A549 (cell line): ENCODE data around the gene EDNRA. TPM values are rescaled to one million over a fixed set of nuclear protein-coding genes. Genes with fewer than 3 reads are reported as not detected.

Experiments
- ATAC-seq, 2 experiments: fragments of 200-7000 bp in 1 of 2; fragments of >200 bp in 1 of 2; cut with Nextera tagmentation in 1 of 2; cut with Tn5 transposase in 1 of 2; 3 replicates each; pipeline versions ENCODE4 v1.8.0 to v1.9.1; 2018 to 2020; ENCODE audit warnings: mild to moderate bottlenecking in 1 of 2, moderate library complexity in 1 of 2
- CTCF ChIA-PET: fragments of 300-600 bp; sonication (Branson Sonifier 250); formaldehyde crosslinking; extraction: SDS; loops from one replicate; lab custom pipeline; 2021; ENCODE audit warnings: antibody characterized with exemption, inconsistent platforms; lab: Yijun Ruan, JAX
- POLR2A ChIA-PET: fragments of 350-600 bp; formaldehyde crosslinking; extraction: SDS; loops from one replicate; lab custom pipeline; 2021; ENCODE audit warnings: antibody characterized with exemption, inconsistent platforms; lab: Yijun Ruan, JAX
- DNase-seq, 2 experiments: peaks; one replicate each; pipeline versions ENCODE4 v3.0.0 to v3.0.0-alpha.2; 2011 to 2016; ENCODE audit warnings: low read depth in 1 of 2, low spot score in 1 of 2
- FAIRE-seq: peaks from 2 replicates; lab custom pipeline; 2011; peaks lifted over from hg19 to GRCh38; lab: Jason Lieb, UNC
- H3K27ac ChIP-seq, 2 experiments: fragments of >200 bp; sonication (Bioruptor Twin); formaldehyde crosslinking; 3 replicates each; pipeline ENCODE4 v1.5.1; 2016 to 2017
- H3K4me1 ChIP-seq: fragments of >200 bp; sonication (Bioruptor Twin); formaldehyde crosslinking; 3 replicates; pipeline ENCODE4 v1.6.1; 2016
- H3K4me2 ChIP-seq: fragments of >200 bp; sonication (Bioruptor Twin); formaldehyde crosslinking; 3 replicates; pipeline ENCODE4 v1.6.1; 2016
- H3K4me3 ChIP-seq: fragments of >200 bp; sonication (Bioruptor Twin); formaldehyde crosslinking; 3 replicates; pipeline ENCODE4 v1.5.1; 2016
- H3K9me3 ChIP-seq: fragments of >200 bp; sonication (Bioruptor Twin); formaldehyde crosslinking; 3 replicates; pipeline ENCODE4 v1.6.1; 2016
- BHLHE40 ChIP-seq: IDR thresholded peaks from 2 replicates; pipeline ENCODE4 v1.6.1; 2012; ENCODE audit warnings: low read depth, low read length, inconsistent platforms
- CEBPB ChIP-seq, 2 experiments: fragments of >200 bp in 1 of 2; sonication (Bioruptor Twin) in 1 of 2; formaldehyde crosslinking in 1 of 2; IDR thresholded peaks; 2 replicates each; pipeline ENCODE4 v1.6.1; 2012 to 2016
- EHMT2 ChIP-seq: fragments of 200-600 bp; sonication (generic); IDR thresholded peaks from 2 replicates; pipeline ENCODE4 v1.6.1; 2016; ENCODE audit warnings: antibody characterized with exemption, low read depth, mild to moderate bottlenecking, moderate library complexity
- EP300 ChIP-seq, 2 experiments: fragments of >200 bp; sonication (Bioruptor Twin); formaldehyde crosslinking; IDR thresholded peaks; 2 replicates in 1 of 2; 3 replicates in 1 of 2; pipeline ENCODE4 v1.6.1; 2016 to 2017
- FOSL2 ChIP-seq, 2 experiments: fragments of 450-650 bp in 1 of 2; fragments of >200 bp in 1 of 2; sonication (Bioruptor Twin) in 1 of 2; formaldehyde crosslinking; IDR thresholded peaks; 2 replicates each; pipeline versions ENCODE4 v1.5.0 to v1.6.1; 2016 to 2020; ENCODE audit warnings: mild to moderate bottlenecking in 1 of 2, moderate library complexity in 1 of 2
- FOXS1 ChIP-seq: fragments of 250-450 bp; sonication (Bioruptor Pico); IDR thresholded peaks from 2 replicates; pipeline ENCODE4 v1.5.0; 2020; ENCODE audit warnings: mild to moderate bottlenecking, moderate library complexity
- GATA3 ChIP-seq: IDR thresholded peaks from 2 replicates; pipeline ENCODE4 v1.6.1; 2012; ENCODE audit warnings: borderline replicate concordance
- JUN ChIP-seq, 2 experiments: fragments of >200 bp; sonication (Bioruptor Twin); formaldehyde crosslinking; IDR thresholded peaks; 2 replicates in 1 of 2; 3 replicates in 1 of 2; pipeline ENCODE4 v1.6.1; 2016 to 2017
- KDM1A ChIP-seq: fragments of 200-600 bp; sonication (generic); IDR thresholded peaks from 2 replicates; pipeline ENCODE4 v1.6.1; 2016; ENCODE audit warnings: low read depth, mild to moderate bottlenecking
- RAD21 ChIP-seq, 2 experiments: fragments of >200 bp in 1 of 2; sonication (Bioruptor Twin) in 1 of 2; formaldehyde crosslinking in 1 of 2; IDR thresholded peaks in 1 of 2; conservative IDR thresholded peaks in 1 of 2; 2 replicates in 1 of 2; 3 replicates in 1 of 2; pipeline ENCODE4 v1.6.1; 2012 to 2018; ENCODE audit warnings: inconsistent platforms in 1 of 2
- RCOR1 ChIP-seq: fragments of 150-350 bp; IDR thresholded peaks from 2 replicates; pipeline ENCODE4 v1.6.1; 2014; ENCODE audit warnings: antibody characterized with exemption, low read length, low read depth
- SREBF2 ChIP-seq: fragments of 450-650 bp; IDR thresholded peaks from 2 replicates; pipeline ENCODE4 v1.6.1; 2014; ENCODE audit warnings: mild to moderate bottlenecking, moderate library complexity
- TFCP2L1 ChIP-seq: fragments of 250-450 bp; sonication (Bioruptor Pico); IDR thresholded peaks from 2 replicates; pipeline ENCODE4 v1.5.0; 2021; ENCODE audit warnings: mild to moderate bottlenecking
- TP53 ChIP-seq: fragments of 250-450 bp; sonication (Bioruptor Pico); IDR thresholded peaks from 2 replicates; pipeline ENCODE4 v1.5.0; 2021; ENCODE audit warnings: mild to moderate bottlenecking, moderate library complexity
- ZC3H11A ChIP-seq: fragments of 450-650 bp; IDR thresholded peaks from 2 replicates; pipeline ENCODE4 v1.6.1; 2014; ENCODE audit warnings: antibody characterized with exemption, mild to moderate bottlenecking
- ZFP36 ChIP-seq: fragments of 450-650 bp; IDR thresholded peaks from 2 replicates; pipeline ENCODE4 v1.6.1; 2014; ENCODE audit warnings: borderline replicate concordance; ENCODE audit not compliant: partially characterized antibody
- ZNF302 ChIP-seq: fragments of 250-450 bp; sonication (Bioruptor Pico); IDR thresholded peaks from 2 replicates; pipeline ENCODE4 v1.9.0; 2021; ENCODE audit warnings: inconsistent platforms, mild to moderate bottlenecking, moderate library complexity
- WGBS: methylation state at CpG from one replicate; pipeline ENCODE4 v1.1.6; 2017; ENCODE audit errors: missing lambda C conversion rate; 5-methylcytosine and 5-hydroxymethylcytosine counted together
- polyA plus RNA-seq, 4 experiments: library from polyadenylated mRNA; depleted of rRNA in 3 of 4; stranded (reverse); fragments of >200 nt; fragmentation: RNase III in 1 of 4; extraction: RNeasy Plus Mini Kit Qiagen cat#74134 plus additional on column Dnase treatment in 1 of 4; gene quantifications; 2 replicates in 3 of 4; 3 replicates in 1 of 4; pipeline ENCODE4 v1.2.3, GENCODE V29; 2011 to 2017
- TF ChIP-seq, protein P1 (sequence below): IDR thresholded peaks from 2 replicates; pipeline ENCODE4 v1.6.1; 2012; ENCODE audit warnings: low read depth, borderline replicate concordance
- TF ChIP-seq, protein P2 (sequence below): fragments of 250-450 bp; sonication (Bioruptor Pico); IDR thresholded peaks from 2 replicates; pipeline ENCODE4 v1.5.0; 2021; ENCODE audit warnings: mild to moderate bottlenecking, moderate library complexity, borderline replicate concordance
- TF ChIP-seq, protein P3 (sequence below): fragments of >200 bp; sonication (Bioruptor Twin); formaldehyde crosslinking; IDR thresholded peaks from 3 replicates; pipeline ENCODE4 v1.6.1; 2016
- TF ChIP-seq, protein P4 (sequence below): fragments of >200 bp; sonication (Bioruptor Twin); formaldehyde crosslinking; IDR thresholded peaks from 2 replicates; pipeline ENCODE4 v1.6.1; 2016
- TF ChIP-seq, protein P5 (sequence below): IDR thresholded peaks from 2 replicates; pipeline ENCODE4 v1.6.1; 2012

The EDNRA gene
- polyA plus RNA-seq, 2 of the 4 experiments (the other 2 are of a cell fraction), result 0.09 to 0.40 TPM

DNA sequence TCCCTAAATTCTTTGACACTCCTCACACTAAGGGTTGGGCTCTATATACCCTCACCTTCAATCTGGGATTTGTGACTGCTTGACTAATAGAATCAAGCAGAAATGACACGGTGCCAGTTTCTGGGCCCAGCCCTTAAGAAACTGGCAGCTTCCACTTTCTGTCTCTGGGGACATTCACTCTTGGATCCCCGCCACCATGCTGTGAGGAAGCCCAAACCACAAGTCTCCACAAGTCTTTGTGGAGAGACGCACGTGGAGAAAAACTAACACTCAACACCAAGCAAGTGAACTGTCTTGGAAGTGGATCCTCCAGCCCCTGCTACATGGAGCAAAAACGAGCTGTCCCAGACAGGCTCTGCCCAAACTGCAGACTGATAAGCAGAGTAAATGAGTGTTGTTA is 1.1 kb upstream of the EDNRA start:
- ATAC-seq, result no peak
- Histone ChIP-seq H3K4me1 (no peaks in the 10 kb centered on the region), H3K27ac (no peak overlapping the region), H3K9me3 (no peaks in the 10 kb centered on the region), H3K4me3 (no peak overlapping the region), H3K4me2 (no peak overlapping the region)
- no peak for FAIRE-seq
- CTCF ChIA-PET, result no interaction called here
- POLR2A ChIA-PET, result no interaction called here
- no peak for DNase-seq
- TF ChIP-seq RAD21 (conservative IDR thresholded peaks at IDR 0.05 in 1 of 2, IDR thresholded peaks at IDR 0.05 in 1 of 2) (no peak), EHMT2 (no peak), JUN (IDR thresholded peaks at IDR 0.05) (no peak), EP300 (IDR thresholded peaks at IDR 0.05) (no peak), FOSL2 (IDR thresholded peaks at IDR 0.05) (no peak), FOSL2 (CRISPR knock-in tag; IDR thresholded peaks at IDR 0.05) (no peak), TP53 (no peak)
- TF ChIP-seq, protein P1, sequence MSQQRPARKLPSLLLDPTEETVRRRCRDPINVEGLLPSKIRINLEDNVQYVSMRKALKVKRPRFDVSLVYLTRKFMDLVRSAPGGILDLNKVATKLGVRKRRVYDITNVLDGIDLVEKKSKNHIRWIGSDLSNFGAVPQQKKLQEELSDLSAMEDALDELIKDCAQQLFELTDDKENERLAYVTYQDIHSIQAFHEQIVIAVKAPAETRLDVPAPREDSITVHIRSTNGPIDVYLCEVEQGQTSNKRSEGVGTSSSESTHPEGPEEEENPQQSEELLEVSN, result no peak
- TF ChIP-seq, protein P2, sequence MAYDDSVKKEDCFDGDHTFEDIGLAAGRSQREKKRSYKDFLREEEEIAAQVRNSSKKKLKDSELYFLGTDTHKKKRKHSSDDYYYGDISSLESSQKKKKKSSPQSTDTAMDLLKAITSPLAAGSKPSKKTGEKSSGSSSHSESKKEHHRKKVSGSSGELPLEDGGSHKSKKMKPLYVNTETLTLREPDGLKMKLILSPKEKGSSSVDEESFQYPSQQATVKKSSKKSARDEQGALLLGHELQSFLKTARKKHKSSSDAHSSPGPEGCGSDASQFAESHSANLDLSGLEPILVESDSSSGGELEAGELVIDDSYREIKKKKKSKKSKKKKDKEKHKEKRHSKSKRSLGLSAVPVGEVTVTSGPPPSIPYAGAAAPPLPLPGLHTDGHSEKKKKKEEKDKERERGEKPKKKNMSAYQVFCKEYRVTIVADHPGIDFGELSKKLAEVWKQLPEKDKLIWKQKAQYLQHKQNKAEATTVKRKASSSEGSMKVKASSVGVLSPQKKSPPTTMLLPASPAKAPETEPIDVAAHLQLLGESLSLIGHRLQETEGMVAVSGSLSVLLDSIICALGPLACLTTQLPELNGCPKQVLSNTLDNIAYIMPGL, result no peak
- TF ChIP-seq, protein P3, sequence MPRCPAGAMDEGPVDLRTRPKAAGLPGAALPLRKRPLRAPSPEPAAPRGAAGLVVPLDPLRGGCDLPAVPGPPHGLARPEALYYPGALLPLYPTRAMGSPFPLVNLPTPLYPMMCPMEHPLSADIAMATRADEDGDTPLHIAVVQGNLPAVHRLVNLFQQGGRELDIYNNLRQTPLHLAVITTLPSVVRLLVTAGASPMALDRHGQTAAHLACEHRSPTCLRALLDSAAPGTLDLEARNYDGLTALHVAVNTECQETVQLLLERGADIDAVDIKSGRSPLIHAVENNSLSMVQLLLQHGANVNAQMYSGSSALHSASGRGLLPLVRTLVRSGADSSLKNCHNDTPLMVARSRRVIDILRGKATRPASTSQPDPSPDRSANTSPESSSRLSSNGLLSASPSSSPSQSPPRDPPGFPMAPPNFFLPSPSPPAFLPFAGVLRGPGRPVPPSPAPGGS, result no peak
- WGBS, result 78% methylated on average over 4 of the region's 5 CpGs

DNA sequence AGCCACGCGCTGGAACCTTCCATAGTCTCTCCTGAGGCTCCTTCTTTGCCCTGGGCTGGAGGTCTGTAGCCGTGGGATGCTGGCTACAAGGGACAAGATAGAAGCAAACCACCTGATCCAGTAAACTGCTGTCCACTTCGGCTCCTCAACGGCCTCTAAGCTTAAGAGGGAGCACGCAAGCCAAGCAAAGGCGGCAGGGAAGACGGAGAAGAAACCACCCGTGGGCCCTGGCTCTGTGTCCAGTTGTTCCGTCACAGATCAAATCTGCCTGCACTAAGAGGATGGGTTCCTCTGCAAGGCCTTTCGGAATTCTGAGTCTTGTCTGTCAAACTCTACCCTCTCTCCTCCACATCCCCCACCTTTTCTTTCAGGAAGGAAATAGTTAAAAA is 401 bp upstream of the EDNRA start:
- WGBS, result 93% methylated on average over 11 of the region's 11 CpGs
- FAIRE-seq (no peak), DNase-seq (no peak), ATAC-seq (no peak)
- no peaks in the 10 kb centered on the region for H3K4me1 ChIP-seq
- ChIA-PET CTCF (interaction anchor here (1.0 kb wide), 1 partner anchor 38 kb away, joined by 4 read pairs; no protein-coding TSS in a partner anchor), POLR2A (no interaction called here)
- TF ChIP-seq ZNF302 (CRISPR knock-in tag), result no peak
- no peak for TF ChIP-seq KDM1A
- TF ChIP-seq EHMT2, result no peak
- no peak for TF ChIP-seq TP53
- no peaks in the 10 kb centered on the region for H3K9me3 ChIP-seq
- peak overlapping the region; percentile 83 for H3K4me2 ChIP-seq
- peak overlapping the region; percentile 44 for H3K4me3 ChIP-seq
- no peak overlapping the region for H3K27ac ChIP-seq

DNA sequence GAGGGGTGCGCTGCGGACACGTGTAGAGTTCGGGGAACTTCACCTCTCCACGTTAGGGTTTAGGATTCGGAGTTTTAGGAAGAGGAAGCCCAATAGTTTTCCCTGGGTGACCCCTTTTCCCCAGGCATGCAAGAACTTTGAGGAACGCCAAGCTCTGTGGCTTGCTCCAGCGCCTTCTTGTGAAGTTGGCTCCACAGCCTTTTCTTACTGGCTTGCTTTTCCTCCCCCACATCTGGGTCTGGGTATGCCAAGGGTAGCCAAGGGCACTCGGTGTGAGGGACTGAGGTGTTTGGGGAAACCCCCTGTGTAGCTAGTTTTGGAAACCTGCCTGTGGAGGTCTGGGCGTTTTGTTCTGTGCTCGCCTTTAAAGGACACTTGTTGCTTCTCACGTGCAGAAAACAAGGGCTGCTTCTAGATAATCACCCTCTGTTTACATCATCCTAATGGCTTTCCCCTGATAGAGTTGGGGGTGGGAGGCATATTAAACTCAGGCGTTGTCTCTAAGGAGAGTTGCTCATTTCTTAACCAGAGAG is 746 bp downstream of the EDNRA start:
- ChIA-PET POLR2A (no interaction called here), CTCF (interaction anchor here (1.0 kb wide), 1 partner anchor 37 kb away, joined by 4 read pairs; no protein-coding TSS in a partner anchor)
- Histone ChIP-seq H3K9me3 (no peaks in the 10 kb centered on the region), H3K4me2 (peak overlapping the region; percentile 83), H3K27ac (peak overlapping the region in 1 of 2 experiments; percentile 63; a peak in 2 of 6 replicates), H3K4me3 (peak overlapping the region; percentile 44), H3K4me1 (no peaks in the 10 kb centered on the region)
- 43% methylated on average over 13 of the region's 13 CpGs for WGBS
- FAIRE-seq (no peak), DNase-seq (no peak), ATAC-seq (peak in 1 of 2 experiments; percentile 37; a peak in 3 of 6 replicates)
- no peak for TF ChIP-seq SREBF2
- no peak for TF ChIP-seq ZC3H11A
- no peak for TF ChIP-seq ZFP36
- TF ChIP-seq, protein P4, sequence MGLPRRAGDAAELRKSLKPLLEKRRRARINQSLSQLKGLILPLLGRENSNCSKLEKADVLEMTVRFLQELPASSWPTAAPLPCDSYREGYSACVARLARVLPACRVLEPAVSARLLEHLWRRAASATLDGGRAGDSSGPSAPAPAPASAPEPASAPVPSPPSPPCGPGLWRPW, result no peak
- TF ChIP-seq, protein P5, sequence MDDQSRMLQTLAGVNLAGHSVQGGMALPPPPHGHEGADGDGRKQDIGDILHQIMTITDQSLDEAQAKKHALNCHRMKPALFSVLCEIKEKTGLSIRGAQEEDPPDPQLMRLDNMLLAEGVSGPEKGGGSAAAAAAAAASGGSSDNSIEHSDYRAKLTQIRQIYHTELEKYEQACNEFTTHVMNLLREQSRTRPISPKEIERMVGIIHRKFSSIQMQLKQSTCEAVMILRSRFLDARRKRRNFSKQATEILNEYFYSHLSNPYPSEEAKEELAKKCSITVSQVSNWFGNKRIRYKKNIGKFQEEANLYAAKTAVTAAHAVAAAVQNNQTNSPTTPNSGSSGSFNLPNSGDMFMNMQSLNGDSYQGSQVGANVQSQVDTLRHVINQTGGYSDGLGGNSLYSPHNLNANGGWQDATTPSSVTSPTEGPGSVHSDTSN, result no peak
- no peak for TF ChIP-seq GATA3
- TF ChIP-seq, protein P1, result no peak
- no peak for TF ChIP-seq RCOR1
- no peak for TF ChIP-seq TFCP2L1 (CRISPR knock-in tag)
- no peak for TF ChIP-seq CEBPB (IDR thresholded peaks at IDR 0.05)
- TF ChIP-seq FOXS1 (CRISPR knock-in tag), result no peak
- TF ChIP-seq BHLHE40, result no peak
- TF ChIP-seq, protein P2, result no peak
- TF ChIP-seq, all 56 proteins: peak for 0
